Fibroblast of pulmonary artery (primary cell): ENCODE measurements around the gene MAOA.

ENCODE experiments used
- DNase-seq: peaks from one replicate; pipeline ENCODE4 v3.0.0-alpha.2; 2010; ENCODE audit warnings: low read depth
- H3K4me3 ChIP-seq: replicated peaks from 2 replicates; pipeline ENCODE4 v1.5.1; 2011; ENCODE audit warnings: low read depth, mild to moderate bottlenecking, control low read depth, low read length, moderate library complexity
- CTCF ChIP-seq: IDR thresholded peaks from 2 replicates; pipeline ENCODE4 v1.5.1; 2011; ENCODE audit warnings: mild to moderate bottlenecking, control low read depth, low read length, inconsistent platforms; ENCODE audit errors: missing control alignments

MAOA gene

GRCh38 chrX:43699475-43699874 is 43.4 kb downstream of the MAOA start:
- no peak overlapping the region for H3K4me3 ChIP-seq
- no peak for DNase-seq
- no peak for TF ChIP-seq CTCF

- H3K4me3 ChIP-seq: no peak overlapping the region
- no peak for TF ChIP-seq CTCF
- no peak for DNase-seq
These were observed 46.0 kb downstream of the MAOA start for GRCh38 chrX:43702079-43702524.

GRCh38 chrX:43702660-43703059 is 46.6 kb downstream of the MAOA start:
- no peak for TF ChIP-seq CTCF
- DNase-seq: no peak
- no peak overlapping the region for H3K4me3 ChIP-seq

GRCh38 chrX:43703211-43703791 is 47.2 kb downstream of the MAOA start:
- DNase-seq: peak; percentile 88
- H3K4me3 ChIP-seq: no peak overlapping the region
- TF ChIP-seq CTCF: no peak

- no peak for TF ChIP-seq CTCF
These were observed 50.8 kb downstream of the MAOA start for GRCh38 chrX:43706786-43707370.

GRCh38 chrX:43707812-43708548 is 51.9 kb downstream of the MAOA start:
- DNase-seq: peak; percentile 80
- no peak for TF ChIP-seq CTCF

More at GRCh38 chrX:43706786-43707370, 50.8 kb downstream of the MAOA start:
- DNase-seq: no peak
- H3K4me3 ChIP-seq: no peak overlapping the region

More at GRCh38 chrX:43707812-43708548, 51.9 kb downstream of the MAOA start:
- H3K4me3 ChIP-seq: no peak overlapping the region
